T-helper 2 cell (primary cell): Measurements from ENCODE around the gene REEP3.
"Not testable (repeated sequence)": the region's sequence is repeated elsewhere in the genome, so short reads cannot be mapped to it uniquely, and the experiment has no call there.

Experiments used
- DNase-seq, 5 experiments: peaks; one replicate each; pipeline versions ENCODE4 v3.0.0 to v3.0.0-alpha.2; 2012 to 2022
- total RNA-seq, 2 donors: gene quantifications; one replicate each; lab custom pipeline; 2026; lab: John Stamatoyannopoulos, UW

The REEP3 gene
- 20.3 to 40.7 reads per million in 2 donors for total RNA-seq

GRCh38 chr10:63520500-63521415, at the start of gene REEP3:
Gene REEP3, plus strand, starts transcription at chr10:63521401. Its CDS starts 145 bp downstream, at chr10:63521546.
- DNase-seq: peak in 4 of 5 experiments; percentile 26 to 82 (median 41)

- no peak for DNase-seq
Observed at GRCh38 chr10:63474488-63474887, 46.7 kb upstream of the REEP3 start.

GRCh38 chr10:63477927-63478326, 43.3 kb upstream of the REEP3 start:
- no peak for DNase-seq

- DNase-seq: no peak
Observed at GRCh38 chr10:63478564-63478963, 42.6 kb upstream of the REEP3 start.

- no peak for DNase-seq
Observed at GRCh38 chr10:63480237-63480636, 41.0 kb upstream of the REEP3 start.

GRCh38 chr10:63481815-63482421, 39.3 kb upstream of the REEP3 start:
- DNase-seq: no peak

- DNase-seq: no peak
Observed at GRCh38 chr10:63483983-63484382, 37.2 kb upstream of the REEP3 start.

GRCh38 chr10:63487990-63488389, 33.2 kb upstream of the REEP3 start:
- DNase-seq: no peak

- DNase-seq: no peak
Observed at GRCh38 chr10:63489838-63490237, 31.4 kb upstream of the REEP3 start.

GRCh38 chr10:63491588-63492316, 29.4 kb upstream of the REEP3 start:
- DNase-seq: no peak

- not testable (repeated sequence) for DNase-seq
Observed at GRCh38 chr10:63492317-63492690, 28.9 kb upstream of the REEP3 start.

GRCh38 chr10:63493004-63493403, 28.2 kb upstream of the REEP3 start:
- DNase-seq: no peak

GRCh38 chr10:63494951-63495350, 26.2 kb upstream of the REEP3 start:
- no peak for DNase-seq

- no peak for DNase-seq
Observed at GRCh38 chr10:63496561-63496960, 24.6 kb upstream of the REEP3 start.

- DNase-seq: no peak
Observed at GRCh38 chr10:63497321-63497720, 23.9 kb upstream of the REEP3 start.

- no peak for DNase-seq
Observed at GRCh38 chr10:63498665-63499064, 22.5 kb upstream of the REEP3 start.

- DNase-seq: not testable (repeated sequence)
Observed at GRCh38 chr10:63500551-63500950, 20.6 kb upstream of the REEP3 start.

GRCh38 chr10:63501954-63502353, 19.2 kb upstream of the REEP3 start:
- no peak for DNase-seq

- no peak for DNase-seq
Observed at GRCh38 chr10:63502832-63503231, 18.4 kb upstream of the REEP3 start.

GRCh38 chr10:63503395-63503794, 17.8 kb upstream of the REEP3 start:
- DNase-seq: no peak

GRCh38 chr10:63504145-63504881, 16.9 kb upstream of the REEP3 start:
- no peak for DNase-seq

GRCh38 chr10:63505562-63505961, 15.6 kb upstream of the REEP3 start:
- no peak for DNase-seq

- DNase-seq: no peak
Observed at GRCh38 chr10:63506554-63506953, 14.6 kb upstream of the REEP3 start.
